ENCODE measurements around the gene MOCS1.

Gene MOCS1

DNA sequence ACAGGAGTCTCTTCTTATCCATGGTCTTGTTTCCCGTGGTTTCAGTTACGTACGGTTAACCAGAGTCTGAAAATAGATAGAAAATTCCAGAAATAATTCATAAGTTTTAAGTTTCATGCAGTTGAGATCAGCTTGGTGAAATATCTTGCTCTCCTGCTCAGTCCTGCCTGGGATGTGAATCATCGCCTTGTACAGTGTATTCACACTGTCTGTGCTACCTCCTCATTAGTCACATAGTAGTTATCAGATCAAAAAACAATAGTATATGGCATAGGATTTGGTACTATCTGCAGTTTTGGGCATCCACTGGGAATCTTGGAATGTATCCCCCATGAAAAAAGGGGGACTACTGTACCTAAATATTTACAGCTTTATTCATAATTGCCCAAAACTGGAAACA is 22.7 kb upstream of the MOCS1 start (continued):
- TF ChIP-seq, protein P1, sequence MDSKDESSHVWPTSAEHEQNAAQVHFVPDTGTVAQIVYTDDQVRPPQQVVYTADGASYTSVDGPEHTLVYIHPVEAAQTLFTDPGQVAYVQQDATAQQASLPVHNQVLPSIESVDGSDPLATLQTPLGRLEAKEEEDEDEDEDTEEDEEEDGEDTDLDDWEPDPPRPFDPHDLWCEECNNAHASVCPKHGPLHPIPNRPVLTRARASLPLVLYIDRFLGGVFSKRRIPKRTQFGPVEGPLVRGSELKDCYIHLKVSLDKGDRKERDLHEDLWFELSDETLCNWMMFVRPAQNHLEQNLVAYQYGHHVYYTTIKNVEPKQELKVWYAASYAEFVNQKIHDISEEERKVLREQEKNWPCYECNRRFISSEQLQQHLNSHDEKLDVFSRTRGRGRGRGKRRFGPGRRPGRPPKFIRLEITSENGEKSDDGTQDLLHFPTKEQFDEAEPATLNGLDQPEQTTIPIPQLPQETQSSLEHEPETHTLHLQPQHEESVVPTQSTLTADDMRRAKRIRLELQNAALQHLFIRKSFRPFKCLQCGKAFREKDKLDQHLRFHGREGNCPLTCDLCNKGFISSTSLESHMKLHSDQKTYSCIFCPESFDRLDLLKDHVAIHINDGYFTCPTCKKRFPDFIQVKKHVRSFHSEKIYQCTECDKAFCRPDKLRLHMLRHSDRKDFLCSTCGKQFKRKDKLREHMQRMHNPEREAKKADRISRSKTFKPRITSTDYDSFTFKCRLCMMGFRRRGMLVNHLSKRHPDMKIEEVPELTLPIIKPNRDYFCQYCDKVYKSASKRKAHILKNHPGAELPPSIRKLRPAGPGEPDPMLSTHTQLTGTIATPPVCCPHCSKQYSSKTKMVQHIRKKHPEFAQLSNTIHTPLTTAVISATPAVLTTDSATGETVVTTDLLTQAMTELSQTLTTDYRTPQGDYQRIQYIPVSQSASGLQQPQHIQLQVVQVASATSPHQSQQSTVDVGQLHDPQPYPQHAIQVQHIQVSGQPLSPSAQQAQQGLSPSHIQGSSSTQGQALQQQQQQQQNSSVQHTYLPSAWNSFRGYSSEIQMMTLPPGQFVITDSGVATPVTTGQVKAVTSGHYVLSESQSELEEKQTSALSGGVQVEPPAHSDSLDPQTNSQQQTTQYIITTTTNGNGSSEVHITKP (tag by site-specific recombination; IDR thresholded peaks at IDR 0.05) = no peak
- TF ChIP-seq ZNF677 (tag by site-specific recombination; IDR thresholded peaks at IDR 0.05) = no peak
- TF ChIP-seq, protein P2, sequence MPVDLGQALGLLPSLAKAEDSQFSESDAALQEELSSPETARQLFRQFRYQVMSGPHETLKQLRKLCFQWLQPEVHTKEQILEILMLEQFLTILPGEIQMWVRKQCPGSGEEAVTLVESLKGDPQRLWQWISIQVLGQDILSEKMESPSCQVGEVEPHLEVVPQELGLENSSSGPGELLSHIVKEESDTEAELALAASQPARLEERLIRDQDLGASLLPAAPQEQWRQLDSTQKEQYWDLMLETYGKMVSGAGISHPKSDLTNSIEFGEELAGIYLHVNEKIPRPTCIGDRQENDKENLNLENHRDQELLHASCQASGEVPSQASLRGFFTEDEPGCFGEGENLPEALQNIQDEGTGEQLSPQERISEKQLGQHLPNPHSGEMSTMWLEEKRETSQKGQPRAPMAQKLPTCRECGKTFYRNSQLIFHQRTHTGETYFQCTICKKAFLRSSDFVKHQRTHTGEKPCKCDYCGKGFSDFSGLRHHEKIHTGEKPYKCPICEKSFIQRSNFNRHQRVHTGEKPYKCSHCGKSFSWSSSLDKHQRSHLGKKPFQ (tag by site-specific recombination; IDR thresholded peaks at IDR 0.05) = no peak
- no peak for TF ChIP-seq ZNF169 (tag by site-specific recombination; IDR thresholded peaks at IDR 0.05)

DNA sequence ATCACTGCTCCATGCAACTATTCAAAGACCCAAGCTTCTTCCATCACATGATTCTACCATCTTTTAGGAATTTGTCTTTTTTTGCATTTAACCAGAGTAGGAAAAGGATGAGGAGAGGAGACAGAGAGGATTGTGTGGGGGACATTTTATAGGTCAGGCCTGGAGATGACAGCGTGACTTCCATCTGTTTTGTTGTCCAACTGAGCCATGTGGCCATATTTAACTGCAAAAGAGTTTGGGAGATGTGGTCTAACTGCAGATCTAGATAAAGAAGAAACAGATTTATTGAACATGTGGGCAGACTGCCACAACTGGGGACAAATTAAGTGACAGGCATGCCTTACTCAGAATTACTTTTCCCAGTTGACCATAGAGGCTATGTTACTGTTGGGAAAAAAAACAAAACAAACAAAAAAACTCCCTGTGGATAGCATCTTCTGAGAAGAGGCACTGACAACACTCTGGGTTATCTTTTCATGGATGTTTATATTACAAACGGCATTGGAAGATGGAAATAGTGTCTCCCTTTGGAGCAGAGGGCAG is 18.9 kb upstream of the MOCS1 start:
- TF ChIP-seq ZNF747 (tag by site-specific recombination; IDR thresholded peaks at IDR 0.05) (no peak), ZNF133 (tag by site-specific recombination; IDR thresholded peaks at IDR 0.05) (no peak), SCRT2 (tag by site-specific recombination; IDR thresholded peaks at IDR 0.05) (no peak), HOXA7 (CRISPR knock-in tag; IDR thresholded peaks at IDR 0.05; ENCODE audit: borderline replicate concordance) (no peak), YY1 (tag by site-specific recombination; IDR thresholded peaks at IDR 0.05) (no peak), TRIM28 (IDR thresholded peaks at IDR 0.05; ENCODE audit: borderline replicate concordance, low read length) (no peak)
- TF ChIP-seq, protein P3, sequence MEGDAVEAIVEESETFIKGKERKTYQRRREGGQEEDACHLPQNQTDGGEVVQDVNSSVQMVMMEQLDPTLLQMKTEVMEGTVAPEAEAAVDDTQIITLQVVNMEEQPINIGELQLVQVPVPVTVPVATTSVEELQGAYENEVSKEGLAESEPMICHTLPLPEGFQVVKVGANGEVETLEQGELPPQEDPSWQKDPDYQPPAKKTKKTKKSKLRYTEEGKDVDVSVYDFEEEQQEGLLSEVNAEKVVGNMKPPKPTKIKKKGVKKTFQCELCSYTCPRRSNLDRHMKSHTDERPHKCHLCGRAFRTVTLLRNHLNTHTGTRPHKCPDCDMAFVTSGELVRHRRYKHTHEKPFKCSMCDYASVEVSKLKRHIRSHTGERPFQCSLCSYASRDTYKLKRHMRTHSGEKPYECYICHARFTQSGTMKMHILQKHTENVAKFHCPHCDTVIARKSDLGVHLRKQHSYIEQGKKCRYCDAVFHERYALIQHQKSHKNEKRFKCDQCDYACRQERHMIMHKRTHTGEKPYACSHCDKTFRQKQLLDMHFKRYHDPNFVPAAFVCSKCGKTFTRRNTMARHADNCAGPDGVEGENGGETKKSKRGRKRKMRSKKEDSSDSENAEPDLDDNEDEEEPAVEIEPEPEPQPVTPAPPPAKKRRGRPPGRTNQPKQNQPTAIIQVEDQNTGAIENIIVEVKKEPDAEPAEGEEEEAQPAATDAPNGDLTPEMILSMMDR (tag by site-specific recombination; IDR thresholded peaks at IDR 0.05) = no peak
- TF ChIP-seq, protein P4, sequence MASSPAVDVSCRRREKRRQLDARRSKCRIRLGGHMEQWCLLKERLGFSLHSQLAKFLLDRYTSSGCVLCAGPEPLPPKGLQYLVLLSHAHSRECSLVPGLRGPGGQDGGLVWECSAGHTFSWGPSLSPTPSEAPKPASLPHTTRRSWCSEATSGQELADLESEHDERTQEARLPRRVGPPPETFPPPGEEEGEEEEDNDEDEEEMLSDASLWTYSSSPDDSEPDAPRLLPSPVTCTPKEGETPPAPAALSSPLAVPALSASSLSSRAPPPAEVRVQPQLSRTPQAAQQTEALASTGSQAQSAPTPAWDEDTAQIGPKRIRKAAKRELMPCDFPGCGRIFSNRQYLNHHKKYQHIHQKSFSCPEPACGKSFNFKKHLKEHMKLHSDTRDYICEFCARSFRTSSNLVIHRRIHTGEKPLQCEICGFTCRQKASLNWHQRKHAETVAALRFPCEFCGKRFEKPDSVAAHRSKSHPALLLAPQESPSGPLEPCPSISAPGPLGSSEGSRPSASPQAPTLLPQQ (tag by site-specific recombination; IDR thresholded peaks at IDR 0.05) = no peak
- TF ChIP-seq, protein P5, sequence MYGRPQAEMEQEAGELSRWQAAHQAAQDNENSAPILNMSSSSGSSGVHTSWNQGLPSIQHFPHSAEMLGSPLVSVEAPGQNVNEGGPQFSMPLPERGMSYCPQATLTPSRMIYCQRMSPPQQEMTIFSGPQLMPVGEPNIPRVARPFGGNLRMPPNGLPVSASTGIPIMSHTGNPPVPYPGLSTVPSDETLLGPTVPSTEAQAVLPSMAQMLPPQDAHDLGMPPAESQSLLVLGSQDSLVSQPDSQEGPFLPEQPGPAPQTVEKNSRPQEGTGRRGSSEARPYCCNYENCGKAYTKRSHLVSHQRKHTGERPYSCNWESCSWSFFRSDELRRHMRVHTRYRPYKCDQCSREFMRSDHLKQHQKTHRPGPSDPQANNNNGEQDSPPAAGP (tag by site-specific recombination; IDR thresholded peaks at IDR 0.05) = no peak
- H3K9me3 ChIP-seq (ENCODE audit: control insufficient read depth, insufficient read depth, low read depth, low read length) = no peaks in the 10 kb centered on the region
- POLR2A ChIA-PET = interaction anchor here (1.6 kb wide), 1 partner anchor 19 kb away, joined by 3 read pairs; the partner anchor contains the start of gene MOCS1
- H3K4me3 ChIP-seq (ENCODE audit: low read depth, low read length) = no peak overlapping the region
- H3K36me3 ChIP-seq (ENCODE audit: control insufficient read depth in 2 of 2, insufficient read depth in 1 of 2, low read length in 2 of 2) = no peaks in the 10 kb centered on the region
- CTCF ChIA-PET = interaction anchor here (0.6 kb wide), 1 partner anchor 875 kb away, joined by 3 read pairs; no protein-coding TSS in a partner anchor
- no peak overlapping the region for H3K27ac ChIP-seq (ENCODE audit: extremely low read depth, low read depth, low read length)
- H3K4me1 ChIP-seq (ENCODE audit: control insufficient read depth, insufficient read depth, low read length) = no peaks in the 10 kb centered on the region

DNA sequence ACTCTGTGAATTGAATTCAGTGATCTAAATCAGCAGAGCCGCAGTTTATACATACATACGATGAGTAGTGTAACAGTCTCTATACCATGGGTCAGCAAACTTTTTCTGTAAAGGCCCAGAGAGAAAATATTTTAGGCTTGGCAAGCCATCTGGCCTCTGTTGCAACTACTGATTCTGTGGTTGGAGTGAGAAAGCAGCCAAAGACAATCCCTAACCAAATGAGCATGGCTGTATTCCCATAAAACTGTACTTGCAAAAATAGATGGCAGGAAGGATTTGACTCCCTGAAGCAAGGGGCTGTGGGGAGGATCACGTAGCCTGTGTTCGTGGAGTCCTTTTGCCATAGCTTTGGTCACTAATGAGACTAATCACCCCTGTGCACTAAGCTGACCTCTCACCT is 17.9 kb upstream of the MOCS1 start:
- CTCF ChIA-PET = no interaction called here
- Histone ChIP-seq H3K4me3 (ENCODE audit: low read depth, low read length) (no peak overlapping the region), H3K9me3 (ENCODE audit: control insufficient read depth, insufficient read depth, low read depth, low read length) (no peaks in the 10 kb centered on the region), H3K4me1 (ENCODE audit: control insufficient read depth, insufficient read depth, low read length) (no peaks in the 10 kb centered on the region), H3K36me3 (ENCODE audit: control insufficient read depth in 2 of 2, insufficient read depth in 1 of 2, low read length in 2 of 2) (no peaks in the 10 kb centered on the region), H3K27ac (ENCODE audit: extremely low read depth, low read depth, low read length) (no peak overlapping the region)
- POLR2A ChIA-PET = no interaction called here
- TF ChIP-seq ZNF366 (tag by site-specific recombination; conservative IDR thresholded peaks at IDR 0.05) (no peak), ZNF2 (tag by site-specific recombination; IDR thresholded peaks at IDR 0.05) (no peak), ZFP3 (tag by site-specific recombination; IDR thresholded peaks at IDR 0.05; ENCODE audit: low read depth) (no peak), ZNF48 (tag by site-specific recombination; IDR thresholded peaks at IDR 0.05) (no peak)
- TF ChIP-seq, protein P6, sequence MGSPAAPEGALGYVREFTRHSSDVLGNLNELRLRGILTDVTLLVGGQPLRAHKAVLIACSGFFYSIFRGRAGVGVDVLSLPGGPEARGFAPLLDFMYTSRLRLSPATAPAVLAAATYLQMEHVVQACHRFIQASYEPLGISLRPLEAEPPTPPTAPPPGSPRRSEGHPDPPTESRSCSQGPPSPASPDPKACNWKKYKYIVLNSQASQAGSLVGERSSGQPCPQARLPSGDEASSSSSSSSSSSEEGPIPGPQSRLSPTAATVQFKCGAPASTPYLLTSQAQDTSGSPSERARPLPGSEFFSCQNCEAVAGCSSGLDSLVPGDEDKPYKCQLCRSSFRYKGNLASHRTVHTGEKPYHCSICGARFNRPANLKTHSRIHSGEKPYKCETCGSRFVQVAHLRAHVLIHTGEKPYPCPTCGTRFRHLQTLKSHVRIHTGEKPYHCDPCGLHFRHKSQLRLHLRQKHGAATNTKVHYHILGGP (tag by site-specific recombination; IDR thresholded peaks at IDR 0.05) = no peak
- TF ChIP-seq, protein P7, sequence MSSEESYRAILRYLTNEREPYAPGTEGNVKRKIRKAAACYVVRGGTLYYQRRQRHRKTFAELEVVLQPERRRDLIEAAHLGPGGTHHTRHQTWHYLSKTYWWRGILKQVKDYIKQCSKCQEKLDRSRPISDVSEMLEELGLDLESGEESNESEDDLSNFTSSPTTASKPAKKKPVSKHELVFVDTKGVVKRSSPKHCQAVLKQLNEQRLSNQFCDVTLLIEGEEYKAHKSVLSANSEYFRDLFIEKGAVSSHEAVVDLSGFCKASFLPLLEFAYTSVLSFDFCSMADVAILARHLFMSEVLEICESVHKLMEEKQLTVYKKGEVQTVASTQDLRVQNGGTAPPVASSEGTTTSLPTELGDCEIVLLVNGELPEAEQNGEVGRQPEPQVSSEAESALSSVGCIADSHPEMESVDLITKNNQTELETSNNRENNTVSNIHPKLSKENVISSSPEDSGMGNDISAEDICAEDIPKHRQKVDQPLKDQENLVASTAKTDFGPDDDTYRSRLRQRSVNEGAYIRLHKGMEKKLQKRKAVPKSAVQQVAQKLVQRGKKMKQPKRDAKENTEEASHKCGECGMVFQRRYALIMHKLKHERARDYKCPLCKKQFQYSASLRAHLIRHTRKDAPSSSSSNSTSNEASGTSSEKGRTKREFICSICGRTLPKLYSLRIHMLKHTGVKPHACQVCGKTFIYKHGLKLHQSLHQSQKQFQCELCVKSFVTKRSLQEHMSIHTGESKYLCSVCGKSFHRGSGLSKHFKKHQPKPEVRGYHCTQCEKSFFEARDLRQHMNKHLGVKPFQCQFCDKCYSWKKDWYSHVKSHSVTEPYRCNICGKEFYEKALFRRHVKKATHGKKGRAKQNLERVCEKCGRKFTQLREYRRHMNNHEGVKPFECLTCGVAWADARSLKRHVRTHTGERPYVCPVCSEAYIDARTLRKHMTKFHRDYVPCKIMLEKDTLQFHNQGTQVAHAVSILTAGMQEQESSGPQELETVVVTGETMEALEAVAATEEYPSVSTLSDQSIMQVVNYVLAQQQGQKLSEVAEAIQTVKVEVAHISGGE (tag by site-specific recombination; conservative IDR thresholded peaks at IDR 0.05; ENCODE audit: low read depth) = no peak
